H1 (cell line): Measurements from ENCODE around the gene SPATA16. TPM values are rescaled to one million over a fixed set of nuclear protein-coding genes. Genes with fewer than 3 reads are reported as not detected.

ENCODE experiments used
- CTCF ChIA-PET: fragments of 300-600 bp; sonication (Branson Sonifier 250); formaldehyde crosslinking; loops from one replicate; lab custom pipeline; 2021; ENCODE audit not compliant: partially characterized antibody; lab: Charles Lee
- POLR2A ChIA-PET: fragments of 300-600 bp; sonication (Branson Sonifier 250); formaldehyde crosslinking; loops from one replicate; lab custom pipeline; 2021; ENCODE audit warnings: inconsistent platforms; ENCODE audit not compliant: partially characterized antibody; lab: Charles Lee
- DNase-seq, 2 experiments: peaks; one replicate each; pipeline versions ENCODE4 v3.0.0 to v3.0.0-alpha.2; 2010 to 2022; ENCODE audit warnings: low spot score in 2 of 2, low read depth in 1 of 2, mixed read lengths in 1 of 2
- FAIRE-seq: peaks from 2 replicates; lab custom pipeline; 2011; peaks lifted over from hg19 to GRCh38; lab: Jason Lieb, UNC
- H2AFZ ChIP-seq: 2 replicates; pipeline ENCODE4 v1.8.1; 2012; ENCODE audit warnings: low read length, inconsistent platforms
- H2AK5ac ChIP-seq: 2 replicates; pipeline ENCODE4 v1.6.1; 2013; ENCODE audit warnings: low read depth, low read length
- H2BK120ac ChIP-seq: replicated peaks from 2 replicates; pipeline ENCODE3; 2013; ENCODE audit warnings: low read depth, low read length, inconsistent platforms
- H2BK12ac ChIP-seq: 2 replicates; pipeline ENCODE4 v1.6.1; 2013; ENCODE audit warnings: low read depth, low read length
- H2BK15ac ChIP-seq: 2 replicates; pipeline ENCODE4 v1.6.1; 2013; ENCODE audit warnings: low read length
- H2BK20ac ChIP-seq: 2 replicates; pipeline ENCODE4 v1.6.1; 2013; ENCODE audit warnings: low read length
- H2BK5ac ChIP-seq: 2 replicates; pipeline ENCODE4 v1.6.1; 2013; ENCODE audit warnings: low read depth, low read length
- H3K14ac ChIP-seq: 2 replicates; pipeline ENCODE4 v1.6.1; 2013; ENCODE audit warnings: inconsistent platforms; ENCODE audit not compliant: insufficient read length
- H3K18ac ChIP-seq: 2 replicates; pipeline ENCODE4 v1.6.1; 2013; ENCODE audit warnings: low read length; ENCODE audit errors: extremely low read depth
- H3K23ac ChIP-seq: 2 replicates; pipeline ENCODE4 v1.6.1; 2013; ENCODE audit warnings: inconsistent platforms; ENCODE audit not compliant: insufficient read length
- H3K23me2 ChIP-seq: 2 replicates; pipeline ENCODE4 v1.6.1; 2013; ENCODE audit warnings: low read depth, low read length
- H3K27ac ChIP-seq: 2 replicates; pipeline ENCODE4 v1.6.1; 2011; ENCODE audit warnings: low read depth, low read length, inconsistent platforms
- H3K27me3 ChIP-seq, 4 experiments: replicated peaks in 1 of 4; 1 replicate in 1 of 4; 2 replicates in 3 of 4; pipeline versions ENCODE4 v1.6.1 to v1.8.1; 2011 to 2013; ENCODE audit warnings: low read length in 3 of 4, mild to moderate bottlenecking in 3 of 4, inconsistent platforms in 2 of 4, mixed read lengths in 2 of 4, moderate library complexity in 1 of 4; ENCODE audit not compliant: control insufficient read depth in 3 of 4, insufficient read depth in 3 of 4; ENCODE audit errors: extremely low read depth in 1 of 4
- H3K36me3 ChIP-seq, 4 experiments: 2 replicates each; pipeline versions ENCODE4 v1.6.1 to v1.8.1; 2011 to 2013; ENCODE audit warnings: mild to moderate bottlenecking in 4 of 4, low read length in 3 of 4, moderate library complexity in 2 of 4, control low read depth in 1 of 4, inconsistent platforms in 1 of 4; ENCODE audit not compliant: insufficient read depth in 4 of 4, control insufficient read depth in 2 of 4
- H3K4ac ChIP-seq: replicated peaks from 2 replicates; pipeline ENCODE3; 2013; ENCODE audit warnings: low read length, low read depth, mixed read lengths, inconsistent platforms; ENCODE audit not compliant: insufficient read length
- H3K4me1 ChIP-seq, 4 experiments: replicated peaks in 1 of 4; 1 replicate in 1 of 4; 2 replicates in 3 of 4; pipeline versions ENCODE4 v1.6.1 to v1.8.1; 2011 to 2013; ENCODE audit warnings: low read length in 3 of 4, inconsistent platforms in 2 of 4, mixed read lengths in 1 of 4; ENCODE audit not compliant: insufficient read depth in 4 of 4, control insufficient read depth in 3 of 4
- H3K4me2 ChIP-seq, 2 experiments: 2 replicates each; pipeline versions ENCODE4 v1.6.1 to v1.8.1; 2011 to 2013; ENCODE audit warnings: low read depth in 2 of 2, low read length in 2 of 2, control low read depth in 1 of 2, inconsistent platforms in 1 of 2, mild to moderate bottlenecking in 1 of 2; ENCODE audit not compliant: insufficient read depth in 1 of 2
- H3K4me3 ChIP-seq, 4 experiments: fragments of 200-600, 300-600 bp in 1 of 4; sonication (generic), shearing (Covaris generic), sonication (Bioruptor Twin) in 1 of 4; 2 replicates each; pipeline versions ENCODE4 v1.5.1 to v1.8.1; 2011 to 2016; ENCODE audit warnings: low read length in 4 of 4, low read depth in 3 of 4, control low read depth in 2 of 4, inconsistent platforms in 2 of 4, mild to moderate bottlenecking in 2 of 4, mixed read lengths in 1 of 4, moderate library complexity in 1 of 4; ENCODE audit not compliant: insufficient read depth in 2 of 4; ENCODE audit errors: extremely low read depth in 1 of 4
- H3K56ac ChIP-seq: replicated peaks from 2 replicates; pipeline ENCODE3; 2013; ENCODE audit warnings: low read depth, mild to moderate bottlenecking, mixed read lengths, low read length, inconsistent platforms; ENCODE audit not compliant: insufficient read length
- H3K79me1 ChIP-seq: 2 replicates; pipeline ENCODE4 v1.6.1; 2013; ENCODE audit warnings: low read depth, low read length, control low read depth
- H3K79me2 ChIP-seq, 2 experiments: 2 replicates each; pipeline versions ENCODE4 v1.6.1 to v1.8.1; 2012 to 2013; ENCODE audit warnings: low read length in 2 of 2, mild to moderate bottlenecking in 2 of 2, inconsistent platforms in 1 of 2; ENCODE audit not compliant: insufficient read depth in 2 of 2, control insufficient read depth in 1 of 2
- H3K9ac ChIP-seq, 4 experiments: replicated peaks in 1 of 4; 1 replicate in 1 of 4; 2 replicates in 3 of 4; pipeline versions ENCODE4 v1.6.1 to v1.8.1; 2011 to 2013; ENCODE audit warnings: low read depth in 3 of 4, low read length in 3 of 4, control low read depth in 2 of 4, mild to moderate bottlenecking in 2 of 4, moderate library complexity in 2 of 4, inconsistent platforms in 1 of 4; ENCODE audit errors: extremely low read depth in 1 of 4
- H3K9me3 ChIP-seq, 2 experiments: 2 replicates each; pipeline versions ENCODE4 v1.6.1 to v1.8.1; 2012 to 2013; ENCODE audit warnings: mild to moderate bottlenecking in 2 of 2, moderate library complexity in 2 of 2, control low read depth in 1 of 2, inconsistent platforms in 1 of 2, low read depth in 1 of 2, low read length in 1 of 2, mixed read lengths in 1 of 2; ENCODE audit not compliant: insufficient read depth in 2 of 2
- H4K20me1 ChIP-seq, 2 experiments: replicated peaks in 1 of 2; 2 replicates each; pipeline versions ENCODE3 to v1.8.1; 2011 to 2013; ENCODE audit warnings: inconsistent platforms in 2 of 2, low read length in 2 of 2, mild to moderate bottlenecking in 1 of 2; ENCODE audit not compliant: insufficient read depth in 2 of 2, control insufficient read depth in 1 of 2
- H4K5ac ChIP-seq: 2 replicates; pipeline ENCODE4 v1.6.1; 2013; ENCODE audit warnings: low read length, low read depth, mixed read lengths, inconsistent platforms; ENCODE audit not compliant: insufficient read length
- H4K8ac ChIP-seq: 2 replicates; pipeline ENCODE4 v1.8.0; 2013; ENCODE audit warnings: mild to moderate bottlenecking, moderate library complexity, low read length, inconsistent platforms; ENCODE audit not compliant: insufficient read depth; ENCODE audit errors: extremely low read depth
- H4K91ac ChIP-seq: replicated peaks from 2 replicates; pipeline ENCODE3; 2013; ENCODE audit warnings: low read length, mixed read lengths, inconsistent platforms; ENCODE audit not compliant: insufficient read length
- BACH1 ChIP-seq: IDR thresholded peaks from 2 replicates; pipeline ENCODE4 v1.6.1; 2012; ENCODE audit warnings: low read length, improper control_type of control experiment
- BRCA1 ChIP-seq: IDR thresholded peaks from 2 replicates; pipeline ENCODE4 v1.6.1; 2012; ENCODE audit warnings: low read depth, low read length, improper control_type of control experiment
- CBX5 ChIP-seq: fragments of 300-800, 300-1000 bp; sonication (generic); IDR thresholded peaks from 2 replicates; pipeline ENCODE4 v1.7.1; 2016; ENCODE audit warnings: antibody characterized with exemption, low read length, low read depth
- CEBPB ChIP-seq: IDR thresholded peaks from 2 replicates; pipeline ENCODE4 v1.6.1; 2012; ENCODE audit warnings: low read depth, low read length
- CHD1 ChIP-seq: IDR thresholded peaks from 2 replicates; pipeline ENCODE4 v1.6.1; 2012; ENCODE audit warnings: low read depth, low read length, improper control_type of control experiment
- CHD2 ChIP-seq: IDR thresholded peaks from 2 replicates; pipeline ENCODE4 v1.6.1; 2012; ENCODE audit warnings: low read length, improper control_type of control experiment
- CREB1 ChIP-seq: IDR thresholded peaks from 2 replicates; pipeline ENCODE4 v1.6.1; 2012; ENCODE audit warnings: inconsistent platforms
- GABPA ChIP-seq: IDR thresholded peaks from 2 replicates; pipeline ENCODE4 v1.6.1; 2011; ENCODE audit warnings: mild to moderate bottlenecking, low read length, moderate library complexity, borderline replicate concordance; ENCODE audit not compliant: insufficient read depth
- JUN ChIP-seq: IDR thresholded peaks from 2 replicates; pipeline ENCODE4 v1.6.1; 2011; ENCODE audit warnings: low read depth, mild to moderate bottlenecking, improper control_type of control experiment, low read length
- NRF1 ChIP-seq: IDR thresholded peaks from 2 replicates; pipeline ENCODE4 v1.6.1; 2011; ENCODE audit warnings: mild to moderate bottlenecking, low read depth, low read length, improper control_type of control experiment
- POLR2A ChIP-seq, 2 experiments: IDR thresholded peaks; 1 replicate in 1 of 2; 2 replicates in 1 of 2; pipeline ENCODE4 v1.6.1; 2011; ENCODE audit warnings: low read depth in 2 of 2, low read length in 2 of 2, mild to moderate bottlenecking in 2 of 2; ENCODE audit errors: control extremely low read depth in 1 of 2
- RXRA ChIP-seq: IDR thresholded peaks from 2 replicates; pipeline ENCODE4 v1.6.1; 2011; ENCODE audit warnings: low read depth, mild to moderate bottlenecking, low read length, moderate library complexity; ENCODE audit not compliant: insufficient read depth
- SP1 ChIP-seq: IDR thresholded peaks from 2 replicates; pipeline ENCODE4 v1.6.1; 2011; ENCODE audit warnings: low read depth, low read length
- SRF ChIP-seq: IDR thresholded peaks from 2 replicates; pipeline ENCODE4 v1.6.1; 2011; ENCODE audit warnings: mild to moderate bottlenecking, low read depth, low read length, moderate library complexity
- TAF7 ChIP-seq: optimal IDR thresholded peaks from 2 replicates; pipeline ENCODE3; 2011; ENCODE audit warnings: low read depth, mild to moderate bottlenecking, inconsistent platforms, low read length, moderate library complexity, borderline replicate concordance
- WGBS, 2 experiments: shearing (Covaris generic) in 1 of 2; methylation state at CpG; one replicate each; pipeline versions ENCODE4 v1.1.6 to v1.1.7; 2013 to 2015; ENCODE audit warnings: low lambda C conversion rate in 2 of 2, mixed read lengths in 2 of 2, inconsistent platforms in 1 of 2, low coverage in 1 of 2, missing lambda C conversion rate in 1 of 2; ENCODE audit not compliant: insufficient replicate concordance in 2 of 2, insufficient coverage in 1 of 2, insufficient read length in 1 of 2; ENCODE audit errors: extremely low coverage in 1 of 2, missing lambda C conversion rate in 1 of 2; 5-methylcytosine and 5-hydroxymethylcytosine counted together
- polyA plus RNA-seq, 7 experiments: library from polyadenylated mRNA; depleted of rRNA in 3 of 7; stranded (reverse) in 5 of 7; unstranded in 2 of 7; fragments of >200 nt in 5 of 7; fragments of 200-250 nt in 2 of 7; gene quantifications; 1 replicate in 5 of 7; 2 replicates in 1 of 7; 4 replicates in 1 of 7; pipeline versions ENCODE4 v1.2.1 to v1.2.3, GENCODE V29; 2011 to 2013; ENCODE audit warnings: missing spikeins in 2 of 7, mixed read lengths in 2 of 7
- total RNA-seq: library from RNA; stranded (reverse); fragmentation: NEBNext Ultra II Directional; extraction: Animal tissue kit (Norgen Biotek cat#: 25700); gene quantifications from 2 replicates; pipeline ENCODE4 v1.2.1, GENCODE V29; 2021
- TF ChIP-seq, protein P1 (sequence below): IDR thresholded peaks from 2 replicates; pipeline ENCODE4 v1.6.1; 2012; ENCODE audit warnings: inconsistent platforms

The SPATA16 gene
- total and polyA plus RNA-seq, 2 of the 8 experiments (the other 6 are each of a cell fraction or from before 2014, with no cell fraction given): 0.05 to 2.7 TPM

DNA sequence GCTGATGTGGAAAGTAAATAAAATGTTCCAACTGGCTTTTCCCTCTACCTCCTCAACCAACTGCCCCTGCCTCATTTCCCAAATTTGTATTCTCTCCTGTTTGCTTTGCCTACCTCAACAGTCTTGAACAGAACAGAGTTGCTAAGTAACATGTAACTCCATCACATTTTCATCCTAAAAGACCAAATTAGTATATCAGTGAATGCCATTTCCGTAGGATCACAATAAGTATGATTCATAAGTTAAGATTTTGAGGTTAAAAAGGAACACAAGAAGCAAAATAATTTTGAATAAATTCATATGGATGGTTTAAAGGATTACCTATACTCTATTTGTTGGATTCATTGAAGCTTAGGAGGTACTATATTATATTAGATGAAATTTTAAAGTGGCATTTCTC lies 235.6 kb downstream of the SPATA16 start:
- FAIRE-seq: no peak
- Histone ChIP-seq H3K4me2 (0 out of 4 replicates have a peak overlapping the region, but pooled peaks of 1 of the 2 experiments have one; percentile 2), H3K23ac (no peak overlapping the region), H3K4ac (no peak overlapping the region), H3K79me2 (no peaks in the 10 kb centered on the region), H2BK120ac (no peak overlapping the region), H3K27ac (no peak overlapping the region), H3K36me3 (no peaks in the 10 kb centered on the region), H4K91ac (no peak overlapping the region), H3K14ac (no peak overlapping the region), H2BK12ac (no peak overlapping the region), H3K9me3 (no peaks in the 10 kb centered on the region), H3K4me3 (no peak overlapping the region), H3K23me2 (no peaks in the 10 kb centered on the region), H2BK15ac (no peak overlapping the region), H4K5ac (no peak overlapping the region), H3K18ac (no peak overlapping the region), H3K9ac (no peak overlapping the region), H3K4me1 (peaks cover 0 to 6% (median 4%) of the 10 kb centered on the region in 4 experiments; a peak in 6 of 7 replicates), H4K20me1 (no peaks in the 10 kb centered on the region), H2BK20ac (no peak overlapping the region), H2BK5ac (0 out of 2 replicates have a peak overlapping the region, but pooled peaks have one; percentile 9), H3K79me1 (no peaks in the 10 kb centered on the region), H2AK5ac (no peak overlapping the region), H4K8ac (no peak overlapping the region), H3K27me3 (no peaks in the 10 kb centered on the region), H2AFZ (peak overlapping the region; percentile 75; the same call in 1 of the 2 replicates), H3K56ac (no peak overlapping the region)
- ChIA-PET POLR2A (interaction anchor here (0.9 kb wide), 1 partner anchor 10 kb away, joined by 3 read pairs; no protein-coding TSS in a partner anchor), CTCF (interaction anchor here (0.6 to 2.2 kb wide), 2 partner anchors 8 to 10 kb away, joined by 3 to 8 read pairs; no protein-coding TSS in a partner anchor)
- DNase-seq: no peak
- 67% methylated on average over 1 of the region's 1 CpG; no CpG with 5 or more reads in 1 of the 2 experiments for whole genome bisulfite sequencing, 2 experiments
- TF ChIP-seq RXRA (no peak), SP1 (no peak), CHD1 (no peak), POLR2A (IDR thresholded peaks at IDR 0.05; ENCODE audit: control extremely low read depth in 1 of 2, low read depth in 2 of 2, low read length in 2 of 2) (no peak), CHD2 (no peak), GABPA (no peak), NRF1 (no peak), CEBPB (no peak), JUN (no peak), SRF (no peak), BRCA1 (no peak), CBX5 (no peak), CREB1 (no peak), BACH1 (no peak), TAF7 (no peak)
- TF ChIP-seq, protein P1, sequence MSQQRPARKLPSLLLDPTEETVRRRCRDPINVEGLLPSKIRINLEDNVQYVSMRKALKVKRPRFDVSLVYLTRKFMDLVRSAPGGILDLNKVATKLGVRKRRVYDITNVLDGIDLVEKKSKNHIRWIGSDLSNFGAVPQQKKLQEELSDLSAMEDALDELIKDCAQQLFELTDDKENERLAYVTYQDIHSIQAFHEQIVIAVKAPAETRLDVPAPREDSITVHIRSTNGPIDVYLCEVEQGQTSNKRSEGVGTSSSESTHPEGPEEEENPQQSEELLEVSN: no peak
